Dedifferentiated amniotic fluid mesenchymal stem cell (primary cell): ENCODE data around the gene TRRAP.
"Not testable (repeated sequence)": the region's sequence is repeated elsewhere in the genome, so short reads cannot be mapped to it uniquely, and the experiment has no call there.

Experiments
- DNase-seq: peaks from one replicate; pipeline ENCODE4 v3.0.0-alpha.2; 2016; ENCODE audit errors: extremely low spot score

Gene TRRAP

DNA sequence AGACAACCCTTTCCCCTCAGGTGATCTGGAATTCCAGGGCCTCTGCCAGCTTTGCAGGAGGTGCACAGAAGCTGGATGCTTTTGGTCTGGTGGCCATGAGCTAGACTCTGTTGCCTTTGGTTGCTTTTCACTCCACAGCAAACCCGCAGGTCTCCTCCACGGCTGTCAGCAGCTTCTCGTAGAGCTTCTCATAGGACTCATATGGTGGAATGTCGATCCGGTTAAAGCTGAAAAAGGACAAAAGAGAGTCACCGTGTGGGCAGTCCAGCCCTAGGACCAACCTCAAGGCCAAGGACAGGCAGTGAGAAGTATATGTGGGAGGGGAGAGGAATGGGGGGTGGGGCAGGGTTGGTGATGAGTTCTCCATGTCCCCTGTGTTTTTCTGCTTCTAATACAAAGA is 152.1 kb downstream of the TRRAP start:
- DNase-seq: no peak

DNA sequence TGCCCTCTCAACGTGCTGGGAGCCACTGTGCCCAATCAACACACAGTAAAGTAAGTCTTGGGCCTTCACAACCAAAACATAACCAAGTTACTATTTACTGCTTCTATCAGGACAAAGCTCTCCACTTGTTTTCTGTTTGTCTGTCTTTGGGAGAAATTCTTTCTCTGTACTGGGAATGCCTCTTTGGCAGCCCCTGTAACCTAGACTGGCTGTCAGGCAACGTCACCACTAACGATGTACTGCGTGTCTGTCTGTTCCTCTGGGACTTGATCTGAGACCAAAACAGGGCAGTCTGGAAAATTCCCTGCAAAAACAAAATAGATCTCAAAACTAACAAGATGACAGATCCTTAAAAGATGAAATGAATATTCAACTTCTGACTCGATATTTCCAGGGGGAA is 152.6 kb downstream of the TRRAP start:
- no peak for DNase-seq

DNA sequence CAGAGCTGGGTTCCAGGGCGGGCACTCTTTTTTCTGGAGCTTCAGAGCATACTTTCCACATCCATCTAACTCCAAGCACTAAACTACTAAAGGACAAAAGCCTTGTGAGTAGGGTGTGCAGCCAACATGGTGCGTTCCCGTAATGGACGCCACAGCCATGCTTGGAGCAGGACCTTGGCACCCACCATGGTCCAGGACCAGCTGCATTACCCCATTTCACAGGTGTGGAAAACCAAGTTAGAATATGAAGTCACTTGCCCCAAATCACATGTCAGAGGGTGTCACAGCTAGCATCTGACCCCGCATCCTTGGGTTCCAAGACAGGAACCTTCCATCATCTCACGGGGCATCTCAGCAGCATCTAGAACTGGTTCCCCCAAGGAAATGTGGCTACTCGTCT is 153.2 kb downstream of the TRRAP start:
- DNase-seq: no peak

DNA sequence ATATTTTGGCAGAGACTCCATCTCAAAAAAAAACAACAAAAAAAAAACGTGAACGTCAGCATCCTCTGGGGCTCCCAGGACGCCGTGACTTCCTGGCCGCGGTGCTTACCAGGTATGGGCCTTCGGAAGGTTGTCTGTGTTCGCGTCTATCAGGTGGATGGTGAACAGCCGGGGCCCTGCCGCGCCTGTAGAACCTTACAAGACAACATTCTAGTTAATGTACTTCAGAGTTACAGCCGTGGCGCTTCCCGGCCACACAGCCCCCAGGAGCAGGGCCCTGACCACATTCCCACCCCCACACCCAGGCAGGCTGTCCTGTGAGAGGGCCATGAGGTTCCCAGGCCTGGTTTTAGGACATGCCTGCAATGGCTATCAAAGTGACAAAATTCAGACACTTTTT is 154.6 kb downstream of the TRRAP start:
- no peak for DNase-seq

DNA sequence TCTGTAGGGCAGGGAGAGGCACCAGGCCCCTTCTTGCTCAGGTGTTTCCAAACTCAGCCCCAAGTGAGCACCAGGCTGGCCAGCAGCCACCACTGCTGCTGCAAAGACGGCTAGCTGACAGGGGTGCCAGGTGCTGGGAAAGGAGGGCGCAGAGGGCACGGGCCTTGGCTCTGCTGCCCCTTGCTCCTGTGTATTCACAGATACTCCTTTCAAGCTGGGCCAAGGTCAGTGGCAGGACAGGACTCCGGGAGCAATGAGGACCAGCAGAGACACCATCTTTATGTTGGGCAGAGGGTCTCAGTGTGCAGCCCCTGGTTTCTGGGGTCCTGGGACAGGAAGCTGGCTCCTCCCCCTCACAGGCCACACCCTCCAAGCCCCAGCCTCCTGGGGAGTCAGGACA is 155.4 kb downstream of the TRRAP start:
- DNase-seq: no peak

DNA sequence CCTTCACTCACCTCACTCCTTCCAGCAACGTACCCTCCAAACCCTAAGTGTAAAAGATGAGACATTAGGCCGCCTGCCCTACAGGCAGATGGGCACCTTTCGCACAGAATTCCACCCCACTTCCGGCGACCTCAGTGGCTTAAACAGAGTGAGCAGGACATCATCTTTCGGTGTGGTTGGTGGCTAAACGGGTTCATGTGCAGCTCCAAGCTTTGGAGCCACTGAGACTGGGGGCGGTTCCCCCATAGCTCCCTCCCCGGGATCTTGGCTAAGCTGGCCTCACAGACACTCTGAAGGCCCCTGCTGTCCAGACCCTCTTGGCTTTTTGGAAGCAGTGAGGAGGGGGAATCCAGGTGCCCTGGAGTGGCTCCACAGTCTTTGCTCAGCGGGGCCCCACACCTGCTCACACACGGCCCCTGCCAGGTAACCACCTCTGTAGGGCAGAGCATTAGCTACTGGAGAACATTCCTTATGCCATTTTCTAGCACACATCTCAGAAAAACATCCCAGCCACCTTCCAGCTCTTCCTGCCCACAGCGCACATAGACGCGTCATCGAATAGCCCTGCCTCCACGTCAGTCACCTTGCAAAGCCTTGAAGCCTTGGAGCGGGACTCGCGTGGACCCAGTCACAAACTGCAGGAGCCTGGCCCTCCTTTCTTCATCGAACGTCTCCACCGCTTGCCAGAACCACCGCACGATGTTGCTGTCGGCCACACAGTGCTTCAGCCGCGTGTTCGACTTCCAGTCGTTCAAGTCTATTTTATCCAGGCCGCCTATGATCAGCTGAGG is 156.8 kb downstream of the TRRAP start:
- no peak for DNase-seq

DNA sequence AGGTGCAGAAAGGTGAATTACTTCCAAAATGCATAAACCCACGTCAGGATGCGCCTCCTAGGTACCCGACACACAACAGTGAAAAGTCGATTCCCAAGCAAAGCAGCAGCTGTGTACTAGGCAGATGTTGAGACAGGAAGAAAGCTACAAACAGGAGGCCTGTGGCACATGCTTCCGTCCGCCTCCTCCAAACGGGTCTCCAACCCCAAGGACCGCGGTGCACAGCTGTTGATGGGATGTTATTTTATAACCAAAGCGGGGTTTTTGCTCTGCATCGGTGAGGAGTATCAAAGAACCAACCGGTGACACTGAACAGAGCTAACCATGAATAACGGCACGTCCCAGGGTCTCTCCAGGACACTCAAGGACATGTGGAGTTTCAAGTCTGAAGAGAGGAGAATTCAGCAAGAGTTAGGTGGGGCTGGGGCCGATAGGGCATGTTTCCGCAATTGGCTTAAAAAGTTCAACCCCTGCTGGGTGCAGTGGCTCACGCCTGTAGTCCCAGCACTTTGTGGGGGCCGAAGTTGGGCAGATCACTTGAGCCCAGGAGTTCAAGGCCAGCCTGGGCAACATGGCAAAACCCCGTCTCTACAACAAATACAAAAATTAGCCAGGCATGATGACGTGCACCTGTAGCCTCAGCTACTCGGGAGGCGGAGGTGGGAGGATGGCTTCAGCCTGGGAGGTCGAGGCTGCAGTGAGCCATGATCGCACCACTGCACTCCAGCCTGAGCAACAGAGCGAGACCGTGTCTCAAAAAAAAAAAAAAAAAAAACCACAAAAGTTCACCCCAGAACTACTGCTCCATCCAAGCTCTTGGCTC is 157.6 kb downstream of the TRRAP start:
- DNase-seq: no peak

DNA sequence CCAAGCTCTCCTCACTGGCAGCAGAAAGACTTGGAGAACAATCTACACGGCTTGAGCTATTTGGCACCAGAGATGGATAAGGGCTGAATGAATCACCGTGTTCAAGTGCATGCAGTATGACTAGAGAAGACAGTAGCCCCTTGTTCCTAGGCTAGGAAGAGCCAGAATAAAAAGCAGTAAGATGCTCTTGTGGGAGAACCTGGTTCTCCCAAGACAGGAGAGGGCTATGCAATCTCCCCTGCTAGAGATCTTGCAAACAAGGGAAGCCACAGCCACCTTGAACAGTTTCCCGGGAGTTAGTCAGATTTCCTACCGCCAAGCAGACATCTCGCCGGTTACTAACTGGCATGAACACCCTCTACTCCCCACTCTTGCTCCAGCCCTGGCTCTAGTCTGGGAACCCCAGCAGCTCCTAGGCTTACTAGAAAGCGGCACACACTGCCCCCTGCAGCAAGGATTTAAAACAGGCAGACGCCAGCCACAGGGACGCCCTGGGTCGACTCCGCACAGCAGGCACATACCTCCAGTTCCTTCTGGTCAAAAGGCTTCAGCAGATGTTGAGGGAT is 158.3 kb downstream of the TRRAP start:
- DNase-seq: no peak

DNA sequence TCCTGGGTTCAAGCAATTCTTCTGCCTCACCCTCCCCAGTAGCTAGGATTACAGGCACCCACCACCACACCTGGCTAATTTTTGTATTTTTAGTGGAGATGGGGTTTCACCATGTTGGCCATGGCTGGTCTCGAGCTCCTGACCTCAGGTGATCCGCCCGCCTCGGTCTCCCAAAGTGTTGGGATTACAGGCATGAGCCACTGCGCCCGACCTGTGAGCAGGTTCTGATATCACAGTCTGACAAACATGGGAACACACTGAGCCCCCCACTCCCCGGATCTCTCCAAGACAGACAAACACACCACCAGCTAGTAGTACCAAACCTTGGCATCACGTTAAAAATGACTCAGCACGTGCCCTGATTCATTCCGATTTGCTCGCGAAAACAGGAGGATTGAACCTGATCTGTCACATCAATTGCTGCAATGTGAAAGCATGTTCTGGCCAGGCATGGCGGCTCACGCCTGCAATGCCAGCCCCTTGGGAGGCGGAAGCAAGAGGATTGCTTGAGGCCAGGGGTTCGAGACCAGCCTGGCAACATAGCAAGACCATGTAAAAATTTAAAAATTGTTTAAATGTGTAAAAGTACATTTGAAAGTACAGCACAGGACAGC is 159.1 kb downstream of the TRRAP start:
- no peak for DNase-seq

DNA sequence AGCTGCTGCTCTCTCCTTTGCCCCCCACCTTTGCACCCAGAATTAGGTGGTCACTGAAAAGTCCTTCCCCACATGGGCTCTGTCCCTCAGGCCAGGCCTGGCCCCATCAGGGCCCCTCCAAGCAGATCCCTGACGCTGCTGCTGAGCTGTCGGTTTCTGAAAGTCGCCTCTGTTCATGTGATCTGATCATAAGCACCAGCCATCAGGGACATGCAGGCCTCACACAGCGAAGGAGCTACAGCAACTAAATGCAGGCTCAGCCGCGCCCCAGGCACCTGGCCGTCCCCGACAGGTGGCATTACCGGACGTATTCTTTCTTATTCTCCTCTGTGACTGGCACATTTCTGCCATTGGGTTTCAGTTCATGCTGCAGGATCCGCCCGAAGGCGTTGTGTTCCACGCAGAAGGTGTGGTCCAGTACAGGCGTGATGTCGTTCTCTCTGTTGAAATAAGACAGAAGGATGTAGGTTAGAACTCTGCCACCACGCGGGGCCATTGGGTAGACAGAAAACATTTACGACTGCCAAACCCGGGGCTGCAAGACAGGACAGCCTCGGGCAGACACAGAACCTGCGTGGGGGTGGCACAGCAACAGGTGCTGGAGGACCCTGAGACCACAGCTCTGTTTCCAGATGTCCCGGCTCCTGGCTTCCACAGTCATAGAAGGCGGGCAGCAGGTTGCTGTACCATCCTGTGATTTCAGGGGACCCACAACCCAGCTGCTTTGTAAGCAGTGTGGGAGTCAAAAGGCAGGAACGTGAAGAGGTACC is 159.9 kb downstream of the TRRAP start:
- DNase-seq: no peak

DNA sequence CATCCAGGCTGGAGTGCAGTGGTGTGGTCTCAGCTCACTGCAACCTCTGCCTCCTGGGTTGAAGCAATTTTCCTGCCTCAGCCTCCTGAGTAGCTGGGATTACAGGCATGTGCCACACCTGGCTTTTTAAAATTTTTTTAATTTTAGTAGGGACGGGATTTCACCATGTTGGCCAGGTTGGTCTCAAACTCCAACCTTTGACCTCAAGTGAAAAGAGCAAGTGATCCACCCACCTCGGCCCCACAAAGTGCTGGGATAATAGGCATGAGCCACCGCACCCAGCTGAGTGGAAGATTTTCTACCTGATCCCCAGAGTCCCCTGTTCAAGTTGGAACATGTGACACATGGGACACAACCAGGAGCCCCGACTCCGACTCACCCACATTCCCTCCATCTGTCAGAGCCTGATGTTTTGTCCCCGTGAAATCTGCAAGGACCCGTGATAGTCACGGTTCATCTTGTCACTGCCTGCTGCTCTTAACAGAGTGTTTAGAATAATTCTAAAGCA is 161.1 kb downstream of the TRRAP start:
- DNase-seq: no peak

DNA sequence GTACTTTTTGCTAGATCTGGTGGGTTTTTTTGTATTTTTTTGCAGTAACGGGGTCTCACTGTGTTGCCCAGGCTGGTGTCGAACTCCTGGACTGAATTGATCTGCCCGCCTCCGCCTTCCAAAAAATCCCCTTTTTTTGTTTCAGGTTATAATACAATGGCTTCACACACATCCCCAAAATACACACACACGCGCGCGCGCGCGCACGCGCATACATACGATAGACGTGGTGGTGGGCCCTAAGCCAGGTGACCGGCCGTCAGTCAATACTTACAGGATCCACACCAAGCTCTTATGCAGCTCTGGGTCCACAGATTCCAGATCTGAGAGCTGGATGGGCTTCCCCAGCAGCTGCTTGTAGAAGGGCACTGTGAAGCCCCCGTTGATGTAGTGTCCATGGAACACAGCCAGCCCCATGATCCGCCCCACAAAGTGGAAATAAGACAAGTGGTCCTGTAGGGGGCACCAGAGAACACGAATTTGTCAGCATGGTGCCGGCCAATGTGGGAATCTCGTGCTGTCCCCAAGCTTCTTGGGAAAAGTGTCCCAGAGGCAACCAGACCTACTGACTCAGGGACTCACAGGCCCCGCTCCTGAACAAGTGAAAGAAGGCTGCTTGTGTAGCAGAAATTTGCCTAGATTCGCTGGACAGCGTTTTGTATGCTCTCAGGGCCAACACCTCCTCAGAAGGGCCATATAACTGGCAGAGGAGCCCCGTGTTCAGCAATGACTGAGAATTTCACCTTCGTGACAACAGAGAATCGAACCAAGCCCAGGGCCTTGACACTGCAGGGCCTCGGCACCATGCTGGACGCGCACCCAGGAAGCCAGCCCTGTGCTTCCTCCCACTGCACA is 162.0 kb downstream of the TRRAP start:
- DNase-seq: peak; percentile 84

DNA sequence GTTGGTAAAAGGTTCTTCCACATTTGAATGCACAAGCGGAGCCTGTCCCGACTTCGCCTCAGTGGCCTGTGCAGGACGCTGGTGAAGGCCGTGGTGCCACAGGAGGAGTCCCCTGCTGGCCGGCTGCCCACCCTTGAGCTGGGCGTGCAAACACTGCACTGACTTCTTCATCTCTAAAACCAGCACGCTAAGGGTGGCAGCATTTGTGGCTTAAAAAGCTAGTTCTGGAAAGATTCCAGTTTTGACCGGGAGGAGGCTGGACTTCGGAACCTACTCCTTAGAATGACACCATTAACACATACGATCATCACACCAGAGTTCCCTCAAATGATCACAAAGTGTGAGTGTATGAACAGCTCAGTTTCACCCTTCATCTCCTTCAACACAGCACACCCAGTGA is 163.2 kb downstream of the TRRAP start:
- no peak for DNase-seq

DNA sequence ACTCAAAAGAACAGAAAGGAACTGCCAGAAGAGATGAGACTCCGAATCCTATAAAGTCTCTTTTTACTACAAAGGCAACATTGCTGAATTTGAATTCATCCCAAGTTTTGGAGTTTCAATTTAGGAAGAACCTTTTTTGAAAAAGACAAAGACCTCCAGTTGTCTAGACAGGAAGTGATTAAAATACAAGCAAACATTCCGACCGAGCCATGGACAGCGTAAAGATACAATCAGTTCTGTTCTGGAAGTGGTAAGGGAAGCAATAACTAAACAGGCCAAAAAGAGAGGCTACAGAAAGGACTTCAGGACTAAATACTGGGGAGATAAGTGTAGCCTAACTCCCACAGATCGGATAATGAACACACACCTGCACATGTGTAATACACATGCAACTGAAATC is 164.6 kb downstream of the TRRAP start:
- no peak for DNase-seq

DNA sequence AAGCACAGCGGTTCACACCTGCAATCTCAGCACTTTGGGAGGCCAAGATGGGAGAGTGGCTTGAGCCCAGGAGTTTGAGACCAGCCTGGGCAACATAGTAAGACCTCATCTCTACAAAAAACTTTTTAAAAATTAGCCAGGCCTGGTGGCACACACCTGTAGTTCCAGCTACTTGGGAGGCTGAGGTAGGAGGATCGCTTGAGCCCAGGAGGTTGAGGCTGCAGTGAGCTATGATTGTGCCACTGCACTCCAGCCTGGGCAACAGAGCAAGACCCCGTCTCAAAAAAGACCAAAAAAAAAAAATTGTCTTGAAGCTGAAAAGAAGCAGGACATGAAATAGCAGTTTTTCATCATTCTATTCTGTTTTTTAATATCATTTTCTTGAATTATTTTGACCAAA is 166.5 kb downstream of the TRRAP start:
- DNase-seq: not testable (repeated sequence)

DNA sequence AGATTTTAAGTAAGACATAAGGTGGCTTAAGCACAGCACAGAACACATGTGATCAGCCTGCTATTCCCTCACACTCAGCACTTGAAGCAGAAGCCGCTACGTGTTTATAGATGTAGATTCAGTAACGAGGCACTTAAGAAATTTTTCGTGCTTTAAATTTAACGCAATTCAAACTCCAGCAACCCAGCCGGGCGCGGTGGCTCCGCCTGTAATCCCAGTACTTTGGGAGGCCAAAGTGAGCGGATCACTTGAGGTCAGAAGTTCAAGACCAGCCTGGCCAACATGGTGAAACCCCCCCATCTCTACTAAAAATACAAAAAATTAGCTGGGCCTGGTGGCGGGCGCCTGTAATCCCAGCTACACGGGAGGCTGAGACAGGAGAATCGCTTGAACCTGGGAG is 167.9 kb downstream of the TRRAP start:
- not testable (repeated sequence) for DNase-seq

DNA sequence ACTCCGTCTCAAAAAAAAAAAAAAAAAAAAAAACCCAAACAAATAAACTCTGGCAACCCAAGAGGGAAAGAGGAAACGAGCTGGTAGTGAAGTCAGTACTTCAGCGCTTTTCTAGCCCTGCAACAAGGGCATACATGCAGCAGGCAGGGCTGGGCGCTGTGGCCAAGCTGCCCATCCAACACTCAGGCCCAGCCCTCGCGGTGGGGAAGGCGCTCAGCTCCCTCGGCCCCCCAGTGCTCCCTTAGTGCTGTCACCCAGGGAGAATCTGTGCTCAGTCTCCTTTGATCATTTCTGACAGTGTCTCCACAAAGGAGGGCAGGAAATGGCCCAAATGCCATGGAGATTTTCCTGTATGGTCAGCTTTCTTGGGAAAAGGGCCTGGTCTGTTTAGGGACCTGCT is 168.4 kb downstream of the TRRAP start:
- no peak for DNase-seq

DNA sequence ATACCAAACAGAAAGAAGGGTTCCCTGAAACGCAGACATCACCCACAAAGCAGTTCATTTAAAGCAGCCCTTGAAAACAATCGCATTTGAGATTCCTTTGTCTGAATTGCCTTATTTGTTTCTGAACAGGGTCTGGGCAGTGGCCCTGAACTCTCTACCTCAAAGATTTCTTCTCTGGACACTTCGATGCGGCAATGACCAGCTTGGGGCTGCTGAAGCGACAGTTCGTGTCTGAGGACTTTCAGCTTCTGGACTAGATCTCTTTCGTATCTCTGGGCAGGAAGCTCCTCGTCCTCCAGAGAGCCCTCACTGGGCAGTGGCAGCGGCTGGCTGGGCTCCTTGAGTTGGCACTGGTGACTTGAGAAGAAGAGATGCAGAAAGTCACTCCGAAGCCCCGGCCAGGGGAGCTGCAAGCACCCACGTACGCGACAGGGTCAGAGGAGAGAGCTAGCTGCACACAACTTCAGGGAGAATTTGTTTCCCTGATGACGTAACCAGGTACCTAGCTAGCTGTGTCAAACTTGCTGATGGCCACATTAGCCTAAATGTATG is 169.3 kb downstream of the TRRAP start:
- DNase-seq: no peak

DNA sequence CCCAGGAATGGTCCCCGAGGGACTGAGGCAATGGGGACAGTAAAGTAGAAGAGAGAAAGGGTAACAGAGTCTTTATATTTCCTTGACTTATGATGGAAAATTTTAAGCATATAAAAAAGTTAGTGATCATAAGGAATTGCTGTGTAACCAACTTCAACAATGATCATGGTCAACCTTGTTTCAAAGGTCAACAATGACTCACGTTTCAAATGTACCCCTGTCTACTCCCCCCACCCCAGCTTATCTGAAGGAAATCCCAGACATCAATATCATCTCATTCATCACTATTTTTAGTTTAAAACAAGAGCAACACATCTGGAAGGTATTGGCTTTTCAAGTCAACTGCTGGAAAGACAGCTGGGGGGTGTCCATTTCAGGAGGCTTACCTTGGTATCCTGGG is 172.6 kb downstream of the TRRAP start:
- DNase-seq: no peak

DNA sequence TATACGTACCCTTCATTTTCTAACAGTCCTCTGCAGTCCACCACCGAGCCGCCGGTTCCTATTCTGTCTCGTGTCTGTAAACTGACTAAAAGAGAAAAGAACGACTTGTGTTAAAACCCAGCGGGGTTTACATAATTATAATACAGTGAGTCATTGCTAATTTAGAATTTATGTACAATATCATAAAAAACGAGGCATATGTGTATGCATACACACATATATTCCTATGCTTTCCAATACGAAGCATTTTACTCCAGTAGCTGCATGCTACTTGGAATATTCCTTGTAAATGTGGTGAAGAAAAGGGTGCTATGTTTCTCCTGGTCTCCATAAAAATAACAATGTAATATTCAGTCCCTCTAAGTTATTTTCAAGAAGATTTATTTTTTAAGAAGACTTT is 176.4 kb downstream of the TRRAP start:
- no peak for DNase-seq
